ENCODE data around the gene SCAI. TPM values are rescaled to one million over a fixed set of nuclear protein-coding genes. Genes with fewer than 3 reads are reported as not detected.
A peak's percentile ranks its signal among the peaks of the same experiment; 100 is the strongest.
"Not testable (repeated sequence)": the region's sequence is repeated elsewhere in the genome, so short reads cannot be mapped to it uniquely, and the experiment has no call there.

Gene SCAI
- total and polyA plus RNA-seq, 4 donors = 0.50 to 13.9 (median 5.5) TPM

- intact Hi-C loops (cut with DNase I) = no loop called here
Measured at GRCh38 chr9:125125523-125125922, 17.8 kb downstream of the SCAI start.

DNA sequence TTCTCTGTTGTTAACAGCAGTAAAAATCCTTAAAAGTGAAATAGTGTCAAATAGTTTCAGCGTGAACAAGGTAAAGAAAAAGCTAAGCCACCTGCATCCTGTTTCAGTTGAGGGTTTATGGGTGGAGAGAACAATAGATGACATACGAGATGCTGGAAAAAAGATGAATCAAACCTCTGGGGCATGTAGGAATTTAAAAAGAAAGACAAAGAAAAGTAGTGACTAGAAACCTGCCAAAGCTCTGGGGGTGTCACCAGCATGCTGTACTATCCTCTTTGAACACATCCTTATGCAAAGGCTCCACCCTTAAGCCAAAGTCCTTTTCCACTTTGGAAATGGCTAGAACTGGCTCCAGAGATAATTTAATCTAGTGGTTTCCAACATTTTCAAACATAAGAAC, 22.2 kb downstream of the SCAI start:
- H3K36me3 ChIP-seq (ENCODE audit: control insufficient read depth in 1 of 2, insufficient read depth in 2 of 2, low read length in 1 of 2) = no peaks in the 10 kb centered on the region
- H3K4me3 ChIP-seq (ENCODE audit: low read length in 2 of 2) = no peak overlapping the region
- WGBS, 2 donors = 82 to 86% methylated on average over 2 of the region's 2 CpGs
- ATAC-seq (ENCODE audit: low FRiP score) (no peak), DNase-seq (no peak)
- no peaks in the 10 kb centered on the region for H3K9me3 ChIP-seq (ENCODE audit: control insufficient read depth, low read length)
- no peaks in the 10 kb centered on the region for H3K27me3 ChIP-seq (ENCODE audit: control insufficient read depth in 1 of 2, insufficient read depth in 2 of 2, low read length in 1 of 2)
- no peak overlapping the region for H3K27ac ChIP-seq (ENCODE audit: low read depth in 1 of 2, low read length in 2 of 2)
- H3K4me1 ChIP-seq (ENCODE audit: control insufficient read depth in 1 of 2, insufficient read depth in 2 of 2, low read length in 2 of 2) = no peaks in the 10 kb centered on the region
- intact Hi-C loops (cut with DNase I) = no loop called here

More at GRCh38 chr9:125125523-125125922, 17.8 kb downstream of the SCAI start:
- Histone ChIP-seq H3K4me1 (ENCODE audit: control insufficient read depth in 1 of 2, insufficient read depth in 2 of 2, low read length in 2 of 2) (no peaks in the 10 kb centered on the region), H3K36me3 (ENCODE audit: control insufficient read depth in 1 of 2, insufficient read depth in 2 of 2, low read length in 1 of 2) (no peaks in the 10 kb centered on the region), H3K4me3 (ENCODE audit: low read length in 2 of 2) (no peak overlapping the region), H3K27ac (ENCODE audit: low read depth in 1 of 2, low read length in 2 of 2) (no peak overlapping the region), H3K27me3 (ENCODE audit: control insufficient read depth in 1 of 2, insufficient read depth in 2 of 2, low read length in 1 of 2) (no peaks in the 10 kb centered on the region), H3K9me3 (ENCODE audit: control insufficient read depth, low read length) (no peaks in the 10 kb centered on the region)
- DNase-seq = peak in 1 of 2 donors; percentile 52
- 12 to 18% methylated on average over 7 of the region's 7 CpGs for WGBS, 2 donors
- ATAC-seq (ENCODE audit: low FRiP score) = peak; percentile 47

GRCh38 chr9:125119643-125120286, 23.6 kb downstream of the SCAI start:
- Histone ChIP-seq H3K27me3 (ENCODE audit: control insufficient read depth in 1 of 2, insufficient read depth in 2 of 2, low read length in 1 of 2) (no peaks in the 10 kb centered on the region), H3K27ac (ENCODE audit: low read depth in 1 of 2, low read length in 2 of 2) (no peak overlapping the region), H3K4me3 (ENCODE audit: low read length in 2 of 2) (no peak overlapping the region), H3K36me3 (ENCODE audit: control insufficient read depth in 1 of 2, insufficient read depth in 2 of 2, low read length in 1 of 2) (no peaks in the 10 kb centered on the region), H3K9me3 (ENCODE audit: control insufficient read depth, low read length) (no peaks in the 10 kb centered on the region), H3K4me1 (ENCODE audit: control insufficient read depth in 1 of 2, insufficient read depth in 2 of 2, low read length in 2 of 2) (no peaks in the 10 kb centered on the region)
- 69 to 75% methylated on average over 4 of the region's 4 CpGs for WGBS, 2 donors
- ATAC-seq (ENCODE audit: low FRiP score) (no peak), DNase-seq (no peak)
- intact Hi-C loops (cut with DNase I) = no loop called here

DNA sequence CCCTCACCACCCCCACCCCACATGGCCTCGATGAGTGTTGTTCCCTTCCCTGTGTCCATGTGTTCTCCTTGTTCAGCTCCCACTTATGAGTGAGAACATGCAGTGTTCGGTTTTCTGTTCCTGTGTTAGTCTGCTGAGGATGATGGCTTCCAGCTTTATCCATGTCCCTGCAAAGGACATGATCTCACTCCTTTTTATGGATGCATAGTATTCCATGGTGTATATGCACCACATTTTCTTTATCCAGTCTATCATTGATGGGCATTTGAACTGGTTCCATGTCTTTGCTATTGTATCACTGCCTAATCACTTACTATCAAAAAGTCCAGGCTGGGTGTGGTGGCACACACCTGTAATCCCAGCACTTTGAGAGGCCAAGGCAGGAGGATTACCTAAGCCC, 24.6 kb downstream of the SCAI start:
- H3K27ac ChIP-seq (ENCODE audit: low read depth in 1 of 2, low read length in 2 of 2); H3K4me3 ChIP-seq (ENCODE audit: low read length in 2 of 2); intact Hi-C loops (cut with DNase I); H3K27me3 ChIP-seq (ENCODE audit: control insufficient read depth in 1 of 2, insufficient read depth in 2 of 2, low read length in 1 of 2); ATAC-seq (ENCODE audit: low FRiP score); H3K36me3 ChIP-seq (ENCODE audit: control insufficient read depth in 1 of 2, insufficient read depth in 2 of 2, low read length in 1 of 2); DNase-seq; H3K9me3 ChIP-seq (ENCODE audit: control insufficient read depth, low read length); H3K4me1 ChIP-seq (ENCODE audit: control insufficient read depth in 1 of 2, insufficient read depth in 2 of 2, low read length in 2 of 2): not testable (repeated sequence)
- WGBS, 2 donors = 90 to 99% methylated on average over 2 of the region's 2 CpGs

DNA sequence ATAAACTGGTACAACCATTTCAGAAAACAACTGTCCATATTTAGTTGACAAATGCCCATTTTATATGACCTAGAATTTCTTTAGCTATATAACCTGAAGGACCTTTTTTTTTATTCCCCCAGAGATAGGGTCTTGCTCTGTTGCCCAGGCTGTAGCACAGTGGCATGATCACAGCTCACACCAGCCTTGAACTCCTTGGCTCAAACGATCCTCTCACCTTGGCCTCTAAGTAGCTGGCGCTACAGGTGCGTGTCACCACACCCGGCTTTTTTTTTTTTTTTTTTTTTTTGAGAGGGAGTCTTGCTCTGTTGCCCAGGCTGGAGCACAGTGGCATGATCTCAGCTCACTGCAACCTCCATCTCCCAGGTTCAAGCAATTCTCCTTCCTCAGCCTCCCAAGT, 28.8 kb downstream of the SCAI start:
- H3K9me3 ChIP-seq (ENCODE audit: control insufficient read depth, low read length); intact Hi-C loops (cut with DNase I); H3K36me3 ChIP-seq (ENCODE audit: control insufficient read depth in 1 of 2, insufficient read depth in 2 of 2, low read length in 1 of 2); H3K4me1 ChIP-seq (ENCODE audit: control insufficient read depth in 1 of 2, insufficient read depth in 2 of 2, low read length in 2 of 2); H3K27ac ChIP-seq (ENCODE audit: low read depth in 1 of 2, low read length in 2 of 2); DNase-seq; H3K27me3 ChIP-seq (ENCODE audit: control insufficient read depth in 1 of 2, insufficient read depth in 2 of 2, low read length in 1 of 2); ATAC-seq (ENCODE audit: low FRiP score); H3K4me3 ChIP-seq (ENCODE audit: low read length in 2 of 2): not testable (repeated sequence)
- WGBS, 2 donors = 90 to 97% methylated on average over 4 of the region's 4 CpGs

DNA sequence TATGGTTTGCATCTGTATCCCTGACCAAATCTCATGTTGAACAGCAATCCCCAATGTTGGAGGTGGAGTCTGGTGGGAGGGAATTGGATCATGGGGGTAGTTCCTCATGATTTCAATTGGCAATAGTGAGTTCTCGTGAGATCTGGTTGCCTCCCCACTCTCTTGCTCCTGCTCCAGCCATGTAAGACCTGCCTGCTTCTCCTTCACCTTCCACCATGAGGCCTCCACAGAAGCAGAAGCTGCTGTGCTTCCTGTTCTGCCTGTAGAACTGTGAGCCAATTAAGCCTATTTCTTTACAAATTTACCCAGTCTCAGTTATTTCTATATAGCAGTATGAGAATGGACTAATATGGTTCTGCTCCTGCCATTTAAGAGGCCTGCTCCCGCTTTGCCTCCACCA, 32.9 kb downstream of the SCAI start:
- Histone ChIP-seq H3K4me1 (ENCODE audit: control insufficient read depth in 1 of 2, insufficient read depth in 2 of 2, low read length in 2 of 2) (peaks cover 0 to 2% of the 10 kb centered on the region in 2 donors), H3K4me3 (ENCODE audit: low read length in 2 of 2) (no peak overlapping the region), H3K27ac (ENCODE audit: low read depth in 1 of 2, low read length in 2 of 2) (no peak overlapping the region), H3K36me3 (ENCODE audit: control insufficient read depth in 1 of 2, insufficient read depth in 2 of 2, low read length in 1 of 2) (no peaks in the 10 kb centered on the region), H3K9me3 (ENCODE audit: control insufficient read depth, low read length) (peaks cover 2% of the 10 kb centered on the region), H3K27me3 (ENCODE audit: control insufficient read depth in 1 of 2, insufficient read depth in 2 of 2, low read length in 1 of 2) (no peaks in the 10 kb centered on the region)
- intact Hi-C loops (cut with DNase I) = no loop called here
- no peak for ATAC-seq (ENCODE audit: low FRiP score)
- WGBS, 2 donors = 98 to 100% methylated on average over 2 of the region's 2 CpGs
- no peak for DNase-seq

DNA sequence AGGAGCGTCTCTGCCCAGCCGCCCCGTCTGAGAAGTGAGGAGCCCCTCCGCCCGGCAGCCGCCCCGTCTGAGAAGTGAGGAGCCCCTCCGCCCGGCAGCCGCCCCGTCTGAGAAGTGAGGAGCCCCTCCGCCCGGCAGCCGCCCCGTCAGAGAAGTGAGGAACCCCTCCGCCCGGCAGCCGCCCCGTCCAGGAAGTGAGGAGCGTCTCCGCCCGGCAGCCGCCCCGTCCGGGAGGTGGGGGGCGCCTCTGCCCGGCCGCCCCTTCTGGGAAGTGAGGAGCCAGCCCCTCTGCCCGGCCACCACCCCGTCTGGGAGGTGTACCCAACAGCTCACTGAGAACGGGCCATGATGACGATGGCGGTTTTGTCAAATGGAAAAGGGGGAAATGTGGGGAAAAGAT, 34.8 kb downstream of the SCAI start:
- H3K36me3 ChIP-seq (ENCODE audit: control insufficient read depth in 1 of 2, insufficient read depth in 2 of 2, low read length in 1 of 2); H3K27ac ChIP-seq (ENCODE audit: low read depth in 1 of 2, low read length in 2 of 2); ATAC-seq (ENCODE audit: low FRiP score); H3K4me3 ChIP-seq (ENCODE audit: low read length in 2 of 2); H3K4me1 ChIP-seq (ENCODE audit: control insufficient read depth in 1 of 2, insufficient read depth in 2 of 2, low read length in 2 of 2); H3K9me3 ChIP-seq (ENCODE audit: control insufficient read depth, low read length); DNase-seq; H3K27me3 ChIP-seq (ENCODE audit: control insufficient read depth in 1 of 2, insufficient read depth in 2 of 2, low read length in 1 of 2); intact Hi-C loops (cut with DNase I): not testable (repeated sequence)
- 97 to 99% methylated on average over 20 to 32 of the region's 33 CpGs for WGBS, 2 donors

DNA sequence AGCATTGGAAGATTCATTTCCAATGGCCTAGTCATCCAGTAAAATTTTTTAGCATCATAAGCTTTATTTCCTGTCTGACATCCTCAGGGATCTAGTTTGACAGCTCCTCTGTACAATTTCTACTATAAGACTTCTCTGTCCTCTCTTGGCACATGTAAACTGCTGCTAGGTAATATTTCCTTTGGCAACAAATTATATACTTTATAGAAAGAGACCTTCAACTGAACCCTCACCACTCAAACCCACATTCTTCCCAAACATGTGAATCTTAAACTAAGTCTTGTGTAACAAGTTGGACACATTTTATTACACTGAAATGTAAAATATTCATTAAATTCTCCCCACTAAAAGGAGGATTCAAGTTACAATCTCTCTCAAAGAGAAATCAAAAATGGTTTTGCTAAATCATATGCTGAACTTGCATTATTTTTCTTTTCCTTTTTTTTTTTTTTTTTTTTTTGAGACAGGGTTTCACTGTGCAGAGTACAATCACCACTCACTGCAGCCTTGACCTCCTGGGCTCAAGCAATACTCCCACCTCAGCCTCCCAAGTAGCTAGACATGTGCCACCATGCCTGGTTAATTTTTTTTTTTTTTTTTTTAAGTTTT, 36.9 kb downstream of the SCAI start:
- no peak for ATAC-seq (ENCODE audit: low FRiP score)
- Histone ChIP-seq H3K4me1 (ENCODE audit: control insufficient read depth in 1 of 2, insufficient read depth in 2 of 2, low read length in 2 of 2) (peaks cover 0 to 2% of the 10 kb centered on the region in 2 donors), H3K4me3 (ENCODE audit: low read length in 2 of 2) (no peak overlapping the region), H3K27me3 (ENCODE audit: control insufficient read depth in 1 of 2, insufficient read depth in 2 of 2, low read length in 1 of 2) (no peaks in the 10 kb centered on the region), H3K27ac (ENCODE audit: low read depth in 1 of 2, low read length in 2 of 2) (no peak overlapping the region), H3K36me3 (ENCODE audit: control insufficient read depth in 1 of 2, insufficient read depth in 2 of 2, low read length in 1 of 2) (no peaks in the 10 kb centered on the region), H3K9me3 (ENCODE audit: control insufficient read depth, low read length) (no peaks in the 10 kb centered on the region)
- intact Hi-C loops (cut with DNase I) = no loop called here
- no peak for DNase-seq

- Histone ChIP-seq H3K36me3 (ENCODE audit: control insufficient read depth in 1 of 2, insufficient read depth in 2 of 2, low read length in 1 of 2) (no peaks in the 10 kb centered on the region), H3K9me3 (ENCODE audit: control insufficient read depth, low read length) (no peaks in the 10 kb centered on the region), H3K27ac (ENCODE audit: low read depth in 1 of 2, low read length in 2 of 2) (no peak overlapping the region), H3K4me1 (ENCODE audit: control insufficient read depth in 1 of 2, insufficient read depth in 2 of 2, low read length in 2 of 2) (peaks cover 0 to 2% of the 10 kb centered on the region in 2 donors), H3K4me3 (ENCODE audit: low read length in 2 of 2) (no peak overlapping the region), H3K27me3 (ENCODE audit: control insufficient read depth in 1 of 2, insufficient read depth in 2 of 2, low read length in 1 of 2) (no peaks in the 10 kb centered on the region)
- WGBS, 2 donors = 84 to 88% methylated on average over 3 of the region's 3 CpGs
- intact Hi-C loops (cut with DNase I) = no loop called here
- DNase-seq (no peak), ATAC-seq (ENCODE audit: low FRiP score) (no peak)
Measured at GRCh38 chr9:125103770-125104460, 39.4 kb downstream of the SCAI start.
